ENCODE measurements around the gene AFG3L2. TPM values are rescaled to one million over a fixed set of nuclear protein-coding genes. Genes with fewer than 3 reads are reported as not detected.

AFG3L2 gene
- total RNA-seq, 2 donors from 2014 or later, result 47.1 to 49.5 TPM

DNA sequence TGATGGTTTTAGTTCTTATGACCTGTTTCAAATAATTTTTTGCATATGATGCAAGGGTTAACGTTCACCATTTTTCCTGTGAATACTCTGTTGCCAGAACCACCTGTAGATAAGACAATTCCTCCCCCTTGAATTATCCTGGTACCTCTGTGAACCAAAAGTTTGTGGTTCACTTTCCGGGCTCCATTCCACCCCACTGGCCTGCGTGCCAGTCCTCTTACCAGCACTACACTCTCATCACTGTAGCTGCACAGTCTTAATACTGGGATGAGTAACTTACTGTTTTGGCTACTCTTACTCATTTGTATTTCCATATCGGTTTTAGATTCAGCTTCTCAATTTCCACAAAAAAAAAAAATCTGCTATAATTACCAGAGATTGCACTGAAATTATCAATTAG is 34.4 kb downstream of the AFG3L2 start:
- Histone ChIP-seq H3K27ac (ENCODE audit: low read depth, low read length) (no peak overlapping the region), H3K4me3 (ENCODE audit: low read length) (no peak overlapping the region), H3K27me3 (ENCODE audit: control insufficient read depth, insufficient read depth, low read length, poor library complexity, severe bottlenecking) (no peaks in the 10 kb centered on the region), H3K9ac (ENCODE audit: extremely low read depth, low read length, poor library complexity, severe bottlenecking) (no peak overlapping the region), H3K36me3 (ENCODE audit: control insufficient read depth, insufficient read depth, low read length) (peaks cover 60% of the 10 kb centered on the region), H3K4me1 (ENCODE audit: control insufficient read depth, insufficient read depth, low read length) (peaks cover 2% of the 10 kb centered on the region), H3K9me3 (ENCODE audit: control insufficient read depth, low read length) (no peaks in the 10 kb centered on the region)
- H3K36me3 Mint-ChIP-seq (ENCODE audit: low read depth), result peaks cover 65% of the 10 kb centered on the region
- no peaks in the 10 kb centered on the region for H3K9me3 Mint-ChIP-seq
- H3K4me1 Mint-ChIP-seq, result peaks cover 8% of the 10 kb centered on the region
- DNase-seq, result no peak
- no peaks in the 10 kb centered on the region for H3K27me3 Mint-ChIP-seq (ENCODE audit: insufficient read depth)
- no peak overlapping the region for H3K27ac Mint-ChIP-seq
- 92 to 96% methylated on average over 4 of the region's 4 CpGs for WGBS, 2 experiments (ENCODE audit: insufficient coverage in 1 of 2, insufficient read length in 1 of 2)
- TF ChIP-seq, protein P1, sequence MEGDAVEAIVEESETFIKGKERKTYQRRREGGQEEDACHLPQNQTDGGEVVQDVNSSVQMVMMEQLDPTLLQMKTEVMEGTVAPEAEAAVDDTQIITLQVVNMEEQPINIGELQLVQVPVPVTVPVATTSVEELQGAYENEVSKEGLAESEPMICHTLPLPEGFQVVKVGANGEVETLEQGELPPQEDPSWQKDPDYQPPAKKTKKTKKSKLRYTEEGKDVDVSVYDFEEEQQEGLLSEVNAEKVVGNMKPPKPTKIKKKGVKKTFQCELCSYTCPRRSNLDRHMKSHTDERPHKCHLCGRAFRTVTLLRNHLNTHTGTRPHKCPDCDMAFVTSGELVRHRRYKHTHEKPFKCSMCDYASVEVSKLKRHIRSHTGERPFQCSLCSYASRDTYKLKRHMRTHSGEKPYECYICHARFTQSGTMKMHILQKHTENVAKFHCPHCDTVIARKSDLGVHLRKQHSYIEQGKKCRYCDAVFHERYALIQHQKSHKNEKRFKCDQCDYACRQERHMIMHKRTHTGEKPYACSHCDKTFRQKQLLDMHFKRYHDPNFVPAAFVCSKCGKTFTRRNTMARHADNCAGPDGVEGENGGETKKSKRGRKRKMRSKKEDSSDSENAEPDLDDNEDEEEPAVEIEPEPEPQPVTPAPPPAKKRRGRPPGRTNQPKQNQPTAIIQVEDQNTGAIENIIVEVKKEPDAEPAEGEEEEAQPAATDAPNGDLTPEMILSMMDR (conservative IDR thresholded peaks at IDR 0.05), result no peak
- no peak overlapping the region for H3K4me3 Mint-ChIP-seq

DNA sequence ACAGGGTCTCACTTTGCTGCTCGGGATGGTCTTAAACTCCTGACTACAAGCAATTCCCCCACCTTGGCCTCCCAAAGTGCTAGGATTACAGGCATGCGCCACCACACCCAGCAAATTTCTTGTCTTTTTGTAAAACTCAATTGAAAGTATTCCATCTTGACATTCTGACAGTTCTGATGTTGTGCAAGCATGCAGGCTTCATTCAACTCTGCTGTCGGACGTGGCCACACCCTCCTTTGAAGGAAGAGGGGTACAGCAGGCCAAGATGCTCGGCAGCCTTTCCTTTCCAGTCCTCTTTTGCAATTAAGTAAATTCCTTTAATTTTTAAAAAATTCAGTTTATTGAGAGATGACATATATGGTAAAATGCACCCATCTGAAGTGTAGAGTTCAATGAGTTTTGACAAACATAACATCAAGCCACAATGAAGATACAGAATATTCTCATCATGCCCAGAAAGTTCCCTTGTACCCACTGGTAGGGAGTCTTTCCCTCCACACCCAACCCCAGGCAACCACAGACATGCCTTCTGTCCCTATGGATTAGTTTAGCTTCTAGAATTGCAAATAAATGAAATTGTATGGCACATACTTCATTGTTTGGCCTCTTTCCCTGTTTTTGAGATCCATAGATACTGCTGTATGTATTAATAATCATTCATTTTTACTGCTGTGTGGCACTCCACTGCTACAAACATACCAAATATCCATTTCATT is 35.9 kb downstream of the AFG3L2 start:
- Mint-ChIP-seq H3K4me1 (peaks cover 21% of the 10 kb centered on the region), H3K27me3 (ENCODE audit: insufficient read depth) (no peaks in the 10 kb centered on the region), H3K36me3 (ENCODE audit: low read depth) (peaks cover 64% of the 10 kb centered on the region), H3K27ac (no peak overlapping the region), H3K9me3 (no peaks in the 10 kb centered on the region), H3K4me3 (no peak overlapping the region)
- no peak for DNase-seq
- Histone ChIP-seq H3K36me3 (ENCODE audit: control insufficient read depth, insufficient read depth, low read length) (peaks cover 58% of the 10 kb centered on the region), H3K27me3 (ENCODE audit: control insufficient read depth, insufficient read depth, low read length, poor library complexity, severe bottlenecking) (no peaks in the 10 kb centered on the region), H3K9ac (ENCODE audit: extremely low read depth, low read length, poor library complexity, severe bottlenecking) (no peak overlapping the region), H3K27ac (ENCODE audit: low read depth, low read length) (no peak overlapping the region), H3K9me3 (ENCODE audit: control insufficient read depth, low read length) (no peaks in the 10 kb centered on the region), H3K4me3 (ENCODE audit: low read length) (no peak overlapping the region), H3K4me1 (ENCODE audit: control insufficient read depth, insufficient read depth, low read length) (peaks cover 7% of the 10 kb centered on the region)
- WGBS, 2 experiments (ENCODE audit: insufficient coverage in 1 of 2, insufficient read length in 1 of 2), result 96 to 98% methylated on average over 3 to 4 of the region's 5 CpGs
- TF ChIP-seq, protein P1 (conservative IDR thresholded peaks at IDR 0.05), result no peak

DNA sequence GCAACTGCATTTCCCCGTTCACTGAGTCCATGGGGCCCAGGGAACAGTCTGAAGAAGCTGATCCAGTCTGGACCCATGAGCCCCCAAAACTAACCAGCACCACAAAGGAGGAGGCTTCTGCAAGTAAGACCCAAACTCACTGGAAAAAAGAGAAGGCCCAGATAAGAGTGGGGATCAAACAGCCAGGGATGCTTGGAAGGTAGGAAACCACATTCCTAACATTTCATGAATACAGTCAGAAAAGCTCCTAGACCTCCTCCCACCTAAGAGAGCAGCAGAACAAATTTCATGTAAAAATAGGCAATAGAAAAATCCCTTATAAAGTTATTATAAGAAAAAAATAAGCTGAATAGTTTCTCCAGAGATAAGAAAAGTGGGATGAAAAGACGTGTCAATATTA is 38.6 kb downstream of the AFG3L2 start:
- Mint-ChIP-seq H3K4me1 (peaks cover 44% of the 10 kb centered on the region), H3K4me3 (no peak overlapping the region), H3K9me3 (no peaks in the 10 kb centered on the region), H3K27me3 (ENCODE audit: insufficient read depth) (no peaks in the 10 kb centered on the region), H3K27ac (peak overlapping the region; percentile 80), H3K36me3 (ENCODE audit: low read depth) (peaks cover 56% of the 10 kb centered on the region)
- Histone ChIP-seq H3K9me3 (ENCODE audit: control insufficient read depth, low read length) (no peaks in the 10 kb centered on the region), H3K4me3 (ENCODE audit: low read length) (no peak overlapping the region), H3K4me1 (ENCODE audit: control insufficient read depth, insufficient read depth, low read length) (peaks cover 22% of the 10 kb centered on the region), H3K9ac (ENCODE audit: extremely low read depth, low read length, poor library complexity, severe bottlenecking) (no peak overlapping the region), H3K27ac (ENCODE audit: low read depth, low read length) (no peak overlapping the region), H3K36me3 (ENCODE audit: control insufficient read depth, insufficient read depth, low read length) (peaks cover 52% of the 10 kb centered on the region), H3K27me3 (ENCODE audit: control insufficient read depth, insufficient read depth, low read length, poor library complexity, severe bottlenecking) (no peaks in the 10 kb centered on the region)
- no peak for DNase-seq
- TF ChIP-seq, protein P1 (conservative IDR thresholded peaks at IDR 0.05), result no peak
- 82 to 92% methylated on average over 2 of the region's 2 CpGs for WGBS, 2 experiments (ENCODE audit: insufficient coverage in 1 of 2, insufficient read length in 1 of 2)
